ENCODE results near the gene ZNF790.

- TF ChIP-seq, protein P1, sequence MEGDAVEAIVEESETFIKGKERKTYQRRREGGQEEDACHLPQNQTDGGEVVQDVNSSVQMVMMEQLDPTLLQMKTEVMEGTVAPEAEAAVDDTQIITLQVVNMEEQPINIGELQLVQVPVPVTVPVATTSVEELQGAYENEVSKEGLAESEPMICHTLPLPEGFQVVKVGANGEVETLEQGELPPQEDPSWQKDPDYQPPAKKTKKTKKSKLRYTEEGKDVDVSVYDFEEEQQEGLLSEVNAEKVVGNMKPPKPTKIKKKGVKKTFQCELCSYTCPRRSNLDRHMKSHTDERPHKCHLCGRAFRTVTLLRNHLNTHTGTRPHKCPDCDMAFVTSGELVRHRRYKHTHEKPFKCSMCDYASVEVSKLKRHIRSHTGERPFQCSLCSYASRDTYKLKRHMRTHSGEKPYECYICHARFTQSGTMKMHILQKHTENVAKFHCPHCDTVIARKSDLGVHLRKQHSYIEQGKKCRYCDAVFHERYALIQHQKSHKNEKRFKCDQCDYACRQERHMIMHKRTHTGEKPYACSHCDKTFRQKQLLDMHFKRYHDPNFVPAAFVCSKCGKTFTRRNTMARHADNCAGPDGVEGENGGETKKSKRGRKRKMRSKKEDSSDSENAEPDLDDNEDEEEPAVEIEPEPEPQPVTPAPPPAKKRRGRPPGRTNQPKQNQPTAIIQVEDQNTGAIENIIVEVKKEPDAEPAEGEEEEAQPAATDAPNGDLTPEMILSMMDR (IDR thresholded peaks at IDR 0.05; ENCODE audit: low read length), result no peak
- no peak for TF ChIP-seq EZH2 (IDR thresholded peaks at IDR 0.05; ENCODE audit: borderline replicate concordance, low read length)
Observed at GRCh38 chr19:36849701-36850558, 11.7 kb upstream of the ZNF790 start.

All from OCI-LY1 (cell line).